GM10266 (cell line): Measurements from ENCODE around the gene ITGA2.
A peak's percentile ranks its signal among the peaks of the same experiment; 100 is the strongest.

Experiments
- DNase-seq: peaks from one replicate; pipeline ENCODE4 v3.0.0; 2012; ENCODE audit errors: extremely low spot score
- CTCF ChIP-seq: IDR thresholded peaks from 2 replicates; pipeline ENCODE4 v1.5.1; 2012; ENCODE audit warnings: mild to moderate bottlenecking, low read depth; ENCODE audit not compliant: control insufficient read depth, insufficient read depth; ENCODE audit errors: missing control alignments

The ITGA2 gene

GRCh38 chr5:53017794-53018391 lies 28.7 kb downstream of the ITGA2 start:
- DNase-seq, result no peak
- TF ChIP-seq CTCF, result no peak

GRCh38 chr5:53019320-53019719 lies 30.2 kb downstream of the ITGA2 start:
- no peak for TF ChIP-seq CTCF
- no peak for DNase-seq

DNA sequence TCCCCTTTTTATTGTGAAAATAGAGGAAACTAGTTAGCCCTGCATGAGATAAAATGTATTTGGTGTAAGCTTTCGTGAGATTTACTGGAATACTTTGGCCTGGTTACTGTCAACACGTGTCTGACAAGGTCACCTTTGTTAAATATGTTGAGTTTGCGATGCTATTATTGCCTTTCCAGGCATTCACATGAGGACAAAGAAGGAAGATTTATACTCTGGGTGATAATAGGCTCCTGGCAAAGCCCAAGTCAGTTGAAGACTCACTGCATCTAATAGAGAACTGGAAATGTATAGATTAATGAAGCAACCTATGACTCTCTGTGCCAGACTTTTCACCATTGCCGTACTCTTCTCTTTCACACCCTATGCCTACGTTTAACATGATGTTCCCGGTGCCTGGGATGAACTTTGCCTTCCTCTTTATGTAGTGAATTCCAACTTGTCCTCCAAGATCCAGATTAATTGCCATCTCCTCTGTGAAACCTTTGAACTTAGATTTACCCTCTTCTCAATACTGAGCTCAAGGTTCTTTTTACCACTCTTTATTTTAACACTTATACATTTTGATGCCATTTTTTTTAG lies 33.9 kb downstream of the ITGA2 start:
- DNase-seq, result no peak

DNA sequence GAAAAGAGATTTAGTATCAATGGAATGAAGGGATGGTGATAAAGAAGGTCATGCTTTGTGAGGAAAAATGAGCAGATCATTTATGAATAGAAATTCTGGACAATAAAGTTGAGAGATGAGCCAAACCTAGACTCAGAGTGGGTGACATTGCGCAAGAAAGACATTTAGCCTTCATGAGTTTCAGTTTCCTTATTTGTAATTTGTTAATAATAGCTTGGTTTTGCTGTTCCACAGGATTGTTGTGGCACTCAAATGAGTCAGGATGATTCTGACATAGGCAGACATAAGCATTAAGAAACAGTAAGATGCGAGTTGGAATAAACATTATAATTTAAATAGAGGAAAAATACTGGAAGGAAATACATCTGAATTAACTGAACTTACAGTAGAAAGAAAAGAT lies 34.8 kb downstream of the ITGA2 start:
- TF ChIP-seq CTCF, result no peak
- DNase-seq, result peak; percentile 11

More for the DNA sequence above, 33.9 kb downstream of the ITGA2 start:
- TF ChIP-seq CTCF, result no peak

DNA sequence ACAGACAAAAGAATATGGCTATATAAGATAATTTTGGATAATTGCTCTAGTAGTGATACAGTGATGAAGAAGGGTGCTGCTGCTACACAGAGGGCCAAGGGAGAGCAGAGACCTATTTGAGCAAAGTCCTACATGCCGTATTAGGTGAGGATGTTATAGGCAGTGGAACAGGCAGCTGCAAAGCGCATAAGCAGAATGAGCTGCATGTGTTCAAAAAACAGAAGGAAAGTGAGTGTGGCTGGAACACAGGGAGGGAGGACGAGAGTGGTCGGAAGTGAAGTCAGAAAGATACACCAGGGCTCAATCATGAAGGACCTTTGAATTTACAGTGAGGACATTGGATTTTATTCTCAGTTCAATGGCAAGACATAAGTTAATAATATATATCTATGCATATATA lies 35.4 kb downstream of the ITGA2 start:
- no peak for TF ChIP-seq CTCF
- DNase-seq, result no peak

GRCh38 chr5:53025487-53025886 lies 36.3 kb downstream of the ITGA2 start:
- no peak for DNase-seq
- TF ChIP-seq CTCF, result no peak

GRCh38 chr5:53027913-53028312 lies 38.8 kb downstream of the ITGA2 start:
- TF ChIP-seq CTCF, result no peak
- DNase-seq, result no peak
